ENCODE measurements around the gene RNF225. TPM values are rescaled to one million over a fixed set of nuclear protein-coding genes. Genes with fewer than 3 reads are reported as not detected.

Gene RNF225
- total and polyA plus RNA-seq, 2 donors (not counting 3 experiments of a cell fraction or from before 2014, with no cell fraction given): 0.58 TPM; not detected in 1

GRCh38 chr19:58394821-58395219, 636 bp upstream of the RNF225 start:
- FAIRE-seq (no peak), DNase-seq (ENCODE audit: low read depth, low spot score) (no peak)
- Histone ChIP-seq H3K36me3 (ENCODE audit: control insufficient read depth in 2 of 2, extremely low read depth in 1 of 2, insufficient read depth in 2 of 2, low read length in 2 of 2) (peaks cover 6 to 21% of the 10 kb centered on the region in 2 experiments), H3K4me1 (ENCODE audit: control insufficient read depth, extremely low read depth, insufficient read depth, low read length) (no peaks in the 10 kb centered on the region), H3K27ac (ENCODE audit: insufficient read depth, low read depth, low read length) (no peak overlapping the region), H3K79me2 (ENCODE audit: control insufficient read depth, insufficient read depth, low read length) (peaks cover 13% of the 10 kb centered on the region), H3K9me1 (replicated peaks; ENCODE audit: control insufficient read depth, extremely low read depth, insufficient read depth, low read length) (no peaks in the 10 kb centered on the region), H3K27me3 (ENCODE audit: control insufficient read depth in 2 of 2, insufficient read depth in 2 of 2, low read length in 2 of 2) (no peaks in the 10 kb centered on the region), H3K9ac (replicated peaks; ENCODE audit: extremely low read depth, insufficient read depth, low read length) (no peak overlapping the region), H3K4me3 (replicated peaks in 1 of 3; ENCODE audit: insufficient read depth in 1 of 3, low read depth in 1 of 3, low read length in 3 of 3) (no peak overlapping the region), H3K4me2 (ENCODE audit: insufficient read depth, low read length) (no peak overlapping the region), H3K9me3 (replicated peaks; ENCODE audit: control insufficient read depth, insufficient read depth, low read length) (no peaks in the 10 kb centered on the region), H4K20me1 (replicated peaks; ENCODE audit: control insufficient read depth, extremely low read depth, insufficient read depth, low read length) (no peaks in the 10 kb centered on the region), H2AFZ (ENCODE audit: low read depth, low read length) (no peak overlapping the region)
- ChIA-PET POLR2A (no interaction called here), CTCF (no interaction called here)
- intact Hi-C loops (cut with micrococcal nuclease): loop anchor here (1.0 kb wide), 1 partner anchor 8 kb away; the partner anchor contains the start of gene RPS5
- TF ChIP-seq CTCF (IDR thresholded peaks at IDR 0.05; ENCODE audit: extremely low read depth in 1 of 2, insufficient read depth in 1 of 2, low read depth in 1 of 2, low read length in 2 of 2) (no peak), MYC (IDR thresholded peaks at IDR 0.05; ENCODE audit: low read depth, low read length) (no peak), POLR2A (IDR thresholded peaks at IDR 0.05; ENCODE audit: low read depth, low read length) (no peak), FOS (IDR thresholded peaks at IDR 0.05; ENCODE audit: borderline replicate concordance, insufficient read depth, low read length) (no peak), MAX (IDR thresholded peaks at IDR 0.05; ENCODE audit: insufficient read depth, insufficient read length) (no peak), POLR2AphosphoS5 (IDR thresholded peaks at IDR 0.05; ENCODE audit: insufficient read depth, low read depth, low read length) (no peak), JUN (IDR thresholded peaks at IDR 0.05; ENCODE audit: borderline replicate concordance, insufficient read depth, insufficient read length, low read depth) (no peak), GATA2 (IDR thresholded peaks at IDR 0.05; ENCODE audit: insufficient read depth, insufficient read length, low read depth, low read length) (no peak), EZH2 (IDR thresholded peaks at IDR 0.05; ENCODE audit: borderline replicate concordance, low read depth, low read length, severe bottlenecking) (no peak)
- BruUV-seq (replicated peaks): no TSS peak
- dilution Hi-C loops (cut with MboI; ENCODE audit: extremely low pct_ligation_motif_present, low sequenced_read_pairs): no loop called here

Measured in endothelial cell of umbilical vein (primary cell).